ENCODE data around the gene PTPRK. TPM values are rescaled to one million over a fixed set of nuclear protein-coding genes. Genes with fewer than 3 reads are reported as not detected.

Gene PTPRK
- total and polyA plus RNA-seq, 9 of the 15 experiments (the other 6 are each of a cell fraction or from before 2014, with no cell fraction given): 0.04 to 0.51 TPM; not detected in 7

GRCh38 chr6:127959869-127960268 lies 560.5 kb downstream of the PTPRK start:
- 2% methylated on average over 3 of the region's 3 CpGs for WGBS (ENCODE audit: insufficient coverage, low coverage, missing lambda C conversion rate)
- POLR2A ChIA-PET: no interaction called here
- intact Hi-C loops (cut with micrococcal nuclease) (no loop called here), in situ Hi-C loops (cut with MboI) (no loop called here)
- TF ChIP-seq PML (IDR thresholded peaks at IDR 0.05; ENCODE audit: low read length) (no peak), MAFG (tag; conservative IDR thresholded peaks at IDR 0.05) (no peak), KAT8 (IDR thresholded peaks at IDR 0.05; ENCODE audit: low read depth) (no peak), NEUROD1 (IDR thresholded peaks at IDR 0.05; ENCODE audit: borderline replicate concordance, low read depth, low read length, partially characterized antibody) (no peak)
- CTCF ChIA-PET (ENCODE audit: low intra/inter-chr PET ratio): no interaction called here
- Histone ChIP-seq H4K20me1 (replicated peaks; ENCODE audit: control insufficient read depth, insufficient read depth, low read length) (no peaks in the 10 kb centered on the region), H2AFZ (ENCODE audit: low read depth, low read length) (no peak overlapping the region), H3K36me3 (ENCODE audit: control insufficient read depth, insufficient read depth, low read length) (no peaks in the 10 kb centered on the region), H3K27me3 (ENCODE audit: control insufficient read depth in 2 of 2, insufficient read depth in 2 of 2, low read length in 2 of 2) (no peaks in the 10 kb centered on the region), H3K4me1 (replicated peaks in 1 of 2; ENCODE audit: control insufficient read depth in 2 of 2, insufficient read depth in 2 of 2, low read length in 2 of 2) (no peaks in the 10 kb centered on the region), H3K4me2 (ENCODE audit: insufficient read depth, low read length) (no peak overlapping the region), H3K9me3 (replicated peaks; ENCODE audit: control insufficient read depth, insufficient read depth, low read depth, low read length) (no peaks in the 10 kb centered on the region), H3K79me2 (ENCODE audit: control insufficient read depth, insufficient read depth, low read length) (no peaks in the 10 kb centered on the region), H3K27ac (ENCODE audit: extremely low read depth, low read depth, low read length) (no peak overlapping the region), H3K9me1 (ENCODE audit: control insufficient read depth, insufficient read depth, low read length) (no peaks in the 10 kb centered on the region), H3K9ac (ENCODE audit: insufficient read depth in 1 of 2, low read depth in 2 of 2, low read length in 2 of 2) (no peak overlapping the region), H3K4me3 (no peak overlapping the region)
- ATAC-seq: no peak
- no peak for FAIRE-seq
- no peak for DNase-seq (ENCODE audit: extremely low read depth in 1 of 4, low spot score in 3 of 4)
- no TSS peak for BruUV-seq (replicated peaks)

DNA sequence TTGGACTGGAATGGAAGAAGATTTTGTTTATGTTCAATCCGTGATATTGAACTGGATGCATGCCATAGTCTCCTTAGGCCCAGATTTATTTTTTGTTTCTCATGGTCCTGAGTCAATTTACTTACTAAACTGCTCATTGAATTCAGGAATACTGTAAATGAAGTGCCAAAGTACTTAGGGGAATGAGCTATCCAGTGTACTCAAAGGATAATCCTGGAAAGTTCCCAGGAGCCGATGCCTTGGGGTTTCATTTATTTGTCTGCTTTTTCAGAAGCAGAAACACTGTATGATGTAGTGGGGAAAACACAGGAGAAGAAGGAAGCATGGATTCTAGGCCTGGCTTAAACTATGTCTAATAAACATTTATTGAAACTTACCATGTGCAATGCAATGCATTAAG lies 563.4 kb downstream of the PTPRK start:
- no peak for DNase-seq (ENCODE audit: extremely low read depth in 1 of 4, low spot score in 3 of 4)
- H3K4me2 ChIP-seq (ENCODE audit: insufficient read depth, low read length): no peak overlapping the region
- no peaks in the 10 kb centered on the region for H3K4me1 ChIP-seq (replicated peaks in 1 of 2; ENCODE audit: control insufficient read depth in 2 of 2, insufficient read depth in 2 of 2, low read length in 2 of 2)
- H3K27ac ChIP-seq (ENCODE audit: extremely low read depth, low read depth, low read length): no peak overlapping the region
- H3K9me1 ChIP-seq (ENCODE audit: control insufficient read depth, insufficient read depth, low read length): no peaks in the 10 kb centered on the region
- H3K36me3 ChIP-seq (ENCODE audit: control insufficient read depth, insufficient read depth, low read length): no peaks in the 10 kb centered on the region
- H3K9ac ChIP-seq (ENCODE audit: insufficient read depth in 1 of 2, low read depth in 2 of 2, low read length in 2 of 2): no peak overlapping the region
- no peak overlapping the region for H2AFZ ChIP-seq (ENCODE audit: low read depth, low read length)
- intact Hi-C loops (cut with micrococcal nuclease): no loop called here
- CTCF ChIA-PET (ENCODE audit: low intra/inter-chr PET ratio): no interaction called here
- H4K20me1 ChIP-seq (replicated peaks; ENCODE audit: control insufficient read depth, insufficient read depth, low read length): no peaks in the 10 kb centered on the region
- no peaks in the 10 kb centered on the region for H3K27me3 ChIP-seq (ENCODE audit: control insufficient read depth in 2 of 2, insufficient read depth in 2 of 2, low read length in 2 of 2)
- H3K9me3 ChIP-seq (replicated peaks; ENCODE audit: control insufficient read depth, insufficient read depth, low read depth, low read length): no peaks in the 10 kb centered on the region
- in situ Hi-C loops (cut with MboI): no loop called here
- POLR2A ChIA-PET: no interaction called here
- no TSS peak for BruUV-seq (replicated peaks)
- 0% methylated on average over 2 of the region's 2 CpGs for WGBS (ENCODE audit: insufficient coverage, low coverage, missing lambda C conversion rate)
- FAIRE-seq: no peak
- no peaks in the 10 kb centered on the region for H3K79me2 ChIP-seq (ENCODE audit: control insufficient read depth, insufficient read depth, low read length)
- no peak overlapping the region for H3K4me3 ChIP-seq
- no peak for ATAC-seq
- no peak for TF ChIP-seq HDAC8 (tag; IDR thresholded peaks at IDR 0.05)
- TF ChIP-seq POLR2H (tag; IDR thresholded peaks at IDR 0.05; ENCODE audit: low read depth): no peak
- no peak for TF ChIP-seq PURB (CRISPR knock-in tag; IDR thresholded peaks at IDR 0.05; ENCODE audit: low read depth)
- TF ChIP-seq ZC3H8 (IDR thresholded peaks at IDR 0.05): no peak
- no peak for TF ChIP-seq RBFOX2 (IDR thresholded peaks at IDR 0.05; ENCODE audit: low read depth, low read length)
- no peak for TF ChIP-seq SREBF2 (CRISPR knock-in tag; IDR thresholded peaks at IDR 0.05)
- TF ChIP-seq SIN3B (IDR thresholded peaks at IDR 0.05; ENCODE audit: low read depth): no peak
- no peak for TF ChIP-seq ID3 (CRISPR knock-in tag; IDR thresholded peaks at IDR 0.05)
- no peak for TF ChIP-seq ID3 (tag; IDR thresholded peaks at IDR 0.05)
- no peak for TF ChIP-seq MED1 (CRISPR knock-in tag; IDR thresholded peaks at IDR 0.05; ENCODE audit: borderline replicate concordance)
- TF ChIP-seq ZNF24 (IDR thresholded peaks at IDR 0.05): no peak
- TF ChIP-seq KHSRP (IDR thresholded peaks at IDR 0.05): no peak
- TF ChIP-seq ZNF41 (CRISPR knock-in tag; conservative IDR thresholded peaks at IDR 0.05): no peak
- TF ChIP-seq TEAD4 (IDR thresholded peaks at IDR 0.05; ENCODE audit: low read length): no peak
- TF ChIP-seq TEAD4 (CRISPR knock-in tag; IDR thresholded peaks at IDR 0.05; ENCODE audit: borderline replicate concordance): no peak

Measured in K562 (cell line).